Measurements from ENCODE around the gene APOA5.

GRCh38 chr11:116772443-116773202 lies 19.1 kb downstream of the APOA5 start, which contains the start of gene BUD13:
- TF ChIP-seq EP300 (IDR thresholded peaks at IDR 0.05), result no peak
- peak in 1 of 7 experiments; percentile 8 for TF ChIP-seq CTCF (IDR thresholded peaks at IDR 0.05)
